ENCODE measurements around the gene CIT.

- TF ChIP-seq CTCF (IDR thresholded peaks at IDR 0.05) = no peak
- TF ChIP-seq POLR2A (IDR thresholded peaks at IDR 0.05) = no peak
Observed at GRCh38 chr12:119665164-119665929, 211.8 kb downstream of the CIT start.

Data from lower leg skin (tissue), 3 donors.